ENCODE results near the gene SPRED1.

SPRED1 gene

DNA sequence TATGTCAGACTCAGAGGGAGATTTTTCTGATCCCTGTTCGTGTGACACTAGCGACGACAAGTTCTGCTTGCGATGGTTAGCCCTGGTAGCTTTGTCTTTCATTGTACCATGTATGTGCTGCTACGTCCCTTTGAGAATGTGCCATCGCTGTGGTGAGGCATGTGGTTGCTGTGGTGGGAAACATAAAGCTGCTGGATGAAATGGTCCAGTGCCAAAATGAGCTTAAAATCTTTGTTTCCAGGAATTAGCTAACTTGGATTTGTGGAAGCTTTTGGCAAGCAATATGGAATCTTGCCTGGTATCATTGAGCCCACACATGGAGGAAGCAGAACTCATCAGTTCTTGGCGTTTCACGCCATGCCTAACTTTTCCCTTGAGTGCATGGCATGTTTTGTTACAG, 98.8 kb downstream of the SPRED1 start:
- no peaks in the 10 kb centered on the region for H3K4me1 ChIP-seq (ENCODE audit: control insufficient read depth, insufficient read depth, low read length)
- H3K27me3 ChIP-seq (ENCODE audit: control insufficient read depth in 1 of 2, insufficient read depth in 2 of 2, low read length in 2 of 2), result no peaks in the 10 kb centered on the region
- H3K9me3 ChIP-seq (ENCODE audit: control insufficient read depth in 2 of 2, low read length in 2 of 2), result no peaks in the 10 kb centered on the region
- H3K4me3 ChIP-seq (ENCODE audit: low read length in 2 of 2), result no peak overlapping the region
- H3K27ac ChIP-seq (ENCODE audit: low read length), result no peak overlapping the region
- peaks cover 0 to 7% of the 10 kb centered on the region in 2 donors for H3K36me3 ChIP-seq (ENCODE audit: control insufficient read depth in 2 of 2, insufficient read depth in 2 of 2, low read length in 2 of 2)
- H3K9ac ChIP-seq (ENCODE audit: low read length in 2 of 2), result no peak overlapping the region

DNA sequence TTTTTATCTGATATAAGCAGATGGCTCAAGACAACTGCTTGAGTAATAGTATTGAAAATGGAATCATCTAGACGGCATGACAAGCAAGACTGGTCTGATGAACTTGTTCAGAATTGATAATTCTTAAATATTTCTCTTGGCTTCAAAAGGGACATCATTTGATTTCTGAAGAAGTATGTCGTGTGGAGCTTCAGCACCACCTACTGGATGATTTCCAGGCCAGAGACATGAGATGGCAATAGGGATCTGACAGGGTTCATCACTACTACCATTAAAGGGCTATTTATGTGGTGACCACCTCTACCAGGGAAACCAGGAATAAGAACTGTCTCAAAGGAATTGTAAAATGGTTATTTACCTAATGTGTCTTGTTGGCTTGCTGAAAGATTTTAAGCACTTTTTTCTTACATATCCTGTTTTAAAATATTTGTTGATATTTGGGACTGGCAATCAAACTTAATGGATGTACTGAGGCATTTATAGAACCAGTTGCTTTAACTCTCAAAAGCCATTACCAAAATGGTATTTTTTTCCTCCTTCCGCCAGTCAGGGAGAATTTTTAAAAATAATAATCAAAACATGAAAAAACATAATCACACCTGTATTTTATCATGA, 101.8 kb downstream of the SPRED1 start:
- Histone ChIP-seq H3K36me3 (ENCODE audit: control insufficient read depth in 2 of 2, insufficient read depth in 2 of 2, low read length in 2 of 2) (peaks cover 0 to 7% of the 10 kb centered on the region in 2 donors), H3K27ac (ENCODE audit: low read length) (no peak overlapping the region)

DNA sequence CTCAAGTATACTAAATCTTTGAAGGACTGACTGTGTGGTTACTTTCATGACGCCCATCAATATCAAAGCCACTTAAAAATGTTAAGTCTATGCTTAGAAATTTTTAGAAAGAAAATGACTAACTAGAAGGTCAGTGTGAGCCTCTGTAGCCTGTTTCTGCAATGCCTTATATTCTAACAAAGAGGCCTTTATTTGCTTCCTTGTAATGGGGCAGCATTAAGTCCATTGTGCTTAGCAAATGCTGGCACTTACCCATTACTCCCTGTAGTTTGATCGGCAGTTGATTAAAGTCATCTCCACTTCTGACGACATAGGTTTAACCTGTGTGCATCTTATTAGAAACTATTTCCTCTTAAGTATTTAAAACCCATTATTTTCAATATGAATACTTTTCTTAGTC, 109.7 kb downstream of the SPRED1 start:
- H3K9me3 ChIP-seq (ENCODE audit: control insufficient read depth in 2 of 2, low read length in 2 of 2), result no peaks in the 10 kb centered on the region
- H3K36me3 ChIP-seq (ENCODE audit: control insufficient read depth in 2 of 2, insufficient read depth in 2 of 2, low read length in 2 of 2), result no peaks in the 10 kb centered on the region
- peaks cover 0 to 4% of the 10 kb centered on the region in 2 donors for H3K27me3 ChIP-seq (ENCODE audit: control insufficient read depth in 1 of 2, insufficient read depth in 2 of 2, low read length in 2 of 2)
- H3K27ac ChIP-seq (ENCODE audit: low read length), result no peak overlapping the region
- no peak overlapping the region for H3K4me3 ChIP-seq (ENCODE audit: low read length in 2 of 2)
- H3K4me1 ChIP-seq (ENCODE audit: control insufficient read depth, insufficient read depth, low read length), result no peaks in the 10 kb centered on the region
- no peak overlapping the region for H3K9ac ChIP-seq (ENCODE audit: low read length in 2 of 2)

More for the DNA sequence above, 101.8 kb downstream of the SPRED1 start:
- Histone ChIP-seq H3K9me3 (ENCODE audit: control insufficient read depth in 2 of 2, low read length in 2 of 2) (no peaks in the 10 kb centered on the region), H3K27me3 (ENCODE audit: control insufficient read depth in 1 of 2, insufficient read depth in 2 of 2, low read length in 2 of 2) (no peaks in the 10 kb centered on the region), H3K4me1 (ENCODE audit: control insufficient read depth, insufficient read depth, low read length) (no peaks in the 10 kb centered on the region), H3K4me3 (ENCODE audit: low read length in 2 of 2) (no peak overlapping the region), H3K9ac (ENCODE audit: low read length in 2 of 2) (no peak overlapping the region)

DNA sequence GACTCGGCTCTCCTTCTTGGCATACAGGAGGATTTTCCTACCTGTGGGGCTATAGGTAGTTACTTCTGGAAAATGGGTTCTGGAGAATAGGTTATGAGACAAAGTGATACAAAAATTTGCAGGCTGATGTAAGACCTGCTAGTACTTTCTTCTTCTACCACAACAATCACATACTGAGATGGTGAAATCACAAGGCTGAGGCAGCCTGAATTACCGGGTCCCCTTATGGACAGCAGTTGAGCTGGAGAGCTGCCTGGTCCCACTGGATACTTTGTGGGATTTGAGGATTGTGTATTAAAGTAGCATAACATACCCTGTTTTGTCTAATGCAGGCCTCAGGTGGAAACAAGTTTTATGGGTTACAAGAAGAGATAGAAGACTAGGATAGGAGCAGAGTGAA, 114.8 kb downstream of the SPRED1 start:
- Histone ChIP-seq H3K4me3 (ENCODE audit: low read length in 2 of 2) (no peak overlapping the region), H3K9me3 (ENCODE audit: control insufficient read depth in 2 of 2, low read length in 2 of 2) (no peaks in the 10 kb centered on the region), H3K27me3 (ENCODE audit: control insufficient read depth in 1 of 2, insufficient read depth in 2 of 2, low read length in 2 of 2) (peaks cover 0 to 4% of the 10 kb centered on the region in 2 donors), H3K27ac (ENCODE audit: low read length) (no peak overlapping the region), H3K36me3 (ENCODE audit: control insufficient read depth in 2 of 2, insufficient read depth in 2 of 2, low read length in 2 of 2) (no peaks in the 10 kb centered on the region), H3K4me1 (ENCODE audit: control insufficient read depth, insufficient read depth, low read length) (no peaks in the 10 kb centered on the region), H3K9ac (ENCODE audit: low read length in 2 of 2) (no peak overlapping the region)

DNA sequence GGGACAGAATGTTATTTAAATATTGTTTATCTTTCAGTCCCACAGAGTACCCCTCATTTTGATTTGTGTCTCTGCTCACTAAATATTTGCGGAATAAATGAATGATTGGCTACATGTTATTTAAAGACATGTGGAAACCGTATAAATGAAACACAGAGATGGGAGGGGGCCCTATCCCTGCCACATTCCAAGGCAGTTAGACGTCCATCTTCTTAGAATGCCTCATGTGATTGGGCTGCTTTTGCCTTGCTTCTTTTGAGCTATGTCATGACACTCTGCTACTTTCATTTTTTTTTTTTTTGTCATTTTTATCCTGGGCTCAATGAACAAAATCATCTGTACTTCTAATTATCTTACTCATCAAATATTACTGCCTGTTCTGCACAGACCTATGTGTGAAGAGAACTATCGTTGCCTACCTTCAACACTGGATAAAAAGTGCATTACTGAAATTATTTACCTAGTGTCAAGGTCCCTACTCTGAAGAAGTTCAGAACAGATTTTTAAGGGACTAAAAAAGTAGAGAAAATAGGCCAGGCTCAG, 117.4 kb downstream of the SPRED1 start:
- H3K4me3 ChIP-seq (ENCODE audit: low read length in 2 of 2), result no peak overlapping the region
- H3K4me1 ChIP-seq (ENCODE audit: control insufficient read depth, insufficient read depth, low read length), result no peaks in the 10 kb centered on the region
- H3K9ac ChIP-seq (ENCODE audit: low read length in 2 of 2), result no peak overlapping the region
- no peak overlapping the region for H3K27ac ChIP-seq (ENCODE audit: low read length)
- no peaks in the 10 kb centered on the region for H3K36me3 ChIP-seq (ENCODE audit: control insufficient read depth in 2 of 2, insufficient read depth in 2 of 2, low read length in 2 of 2)
- no peaks in the 10 kb centered on the region for H3K9me3 ChIP-seq (ENCODE audit: control insufficient read depth in 2 of 2, low read length in 2 of 2)
- peaks cover 0 to under 1% of the 10 kb centered on the region in 2 donors for H3K27me3 ChIP-seq (ENCODE audit: control insufficient read depth in 1 of 2, insufficient read depth in 2 of 2, low read length in 2 of 2)

DNA sequence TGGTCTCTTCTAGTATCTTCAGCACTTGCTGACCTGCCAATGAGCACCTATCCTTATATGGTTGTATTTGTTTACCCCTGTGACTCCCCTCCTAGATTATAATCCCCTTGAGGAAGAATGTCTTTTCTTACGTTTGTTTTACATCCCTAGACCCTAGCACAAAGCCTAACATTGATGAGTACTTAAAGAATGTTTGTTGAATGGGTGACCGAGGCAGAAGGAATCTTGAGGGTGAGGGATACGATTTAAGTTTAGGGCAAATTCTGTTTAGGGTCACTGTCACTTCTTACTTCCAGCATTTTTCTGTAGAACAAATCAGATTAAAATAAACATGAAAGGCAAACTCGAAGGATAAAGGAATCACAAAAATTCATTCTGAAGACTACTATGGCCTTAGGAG, 120.4 kb downstream of the SPRED1 start:
- Histone ChIP-seq H3K9me3 (ENCODE audit: control insufficient read depth in 2 of 2, low read length in 2 of 2) (no peaks in the 10 kb centered on the region), H3K27ac (ENCODE audit: low read length) (no peak overlapping the region)

DNA sequence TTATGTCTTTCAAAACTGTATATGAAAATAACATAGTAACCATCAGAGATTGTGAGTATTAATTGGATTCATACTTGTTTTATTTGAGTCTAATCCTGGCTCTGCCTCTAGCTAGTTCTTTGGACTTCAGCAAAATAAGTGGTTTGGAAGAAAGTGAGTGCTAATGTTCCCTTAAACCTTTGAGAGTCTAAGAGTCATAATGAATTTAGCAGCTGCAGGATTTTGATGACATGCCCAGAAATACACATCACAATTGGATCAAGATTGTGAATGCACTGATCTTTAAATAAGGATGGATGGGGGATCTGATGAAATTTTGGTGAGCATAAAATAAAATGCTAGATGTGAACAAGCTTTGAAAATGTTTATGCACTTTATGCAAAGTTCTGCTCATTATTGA, 121.4 kb downstream of the SPRED1 start:
- no peaks in the 10 kb centered on the region for H3K27me3 ChIP-seq (ENCODE audit: control insufficient read depth in 1 of 2, insufficient read depth in 2 of 2, low read length in 2 of 2)
- H3K4me3 ChIP-seq (ENCODE audit: low read length in 2 of 2), result no peak overlapping the region
- H3K9me3 ChIP-seq (ENCODE audit: control insufficient read depth in 2 of 2, low read length in 2 of 2), result no peaks in the 10 kb centered on the region
- no peak overlapping the region for H3K27ac ChIP-seq (ENCODE audit: low read length)
- H3K36me3 ChIP-seq (ENCODE audit: control insufficient read depth in 2 of 2, insufficient read depth in 2 of 2, low read length in 2 of 2), result no peaks in the 10 kb centered on the region
- H3K9ac ChIP-seq (ENCODE audit: low read length in 2 of 2), result no peak overlapping the region
- H3K4me1 ChIP-seq (ENCODE audit: control insufficient read depth, insufficient read depth, low read length), result peaks cover 8% of the 10 kb centered on the region

More for the DNA sequence above, 120.4 kb downstream of the SPRED1 start:
- H3K4me3 ChIP-seq (ENCODE audit: low read length in 2 of 2), result no peak overlapping the region
- no peaks in the 10 kb centered on the region for H3K36me3 ChIP-seq (ENCODE audit: control insufficient read depth in 2 of 2, insufficient read depth in 2 of 2, low read length in 2 of 2)
- no peaks in the 10 kb centered on the region for H3K27me3 ChIP-seq (ENCODE audit: control insufficient read depth in 1 of 2, insufficient read depth in 2 of 2, low read length in 2 of 2)
- no peak overlapping the region for H3K9ac ChIP-seq (ENCODE audit: low read length in 2 of 2)
- peaks cover under 1% of the 10 kb centered on the region for H3K4me1 ChIP-seq (ENCODE audit: control insufficient read depth, insufficient read depth, low read length)

DNA sequence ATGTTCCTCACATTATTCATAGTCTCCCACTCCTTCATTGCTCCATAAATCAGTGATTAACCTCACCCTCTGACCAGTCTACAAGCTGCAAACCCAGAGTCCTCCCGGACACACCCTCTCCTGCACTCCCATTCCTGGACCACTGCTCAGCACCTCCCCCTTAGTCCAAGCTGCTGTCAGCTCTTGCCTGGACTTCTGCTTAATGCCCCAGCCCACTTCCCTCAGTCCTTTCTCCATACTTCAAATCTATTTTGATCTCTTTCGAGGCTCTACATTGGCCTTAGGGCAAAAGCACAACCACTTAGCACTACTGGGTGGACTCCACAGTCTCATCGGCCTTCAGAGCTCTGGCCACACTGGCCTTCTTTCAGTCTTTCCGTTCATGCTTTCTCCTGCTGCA, 121.9 kb downstream of the SPRED1 start:
- Histone ChIP-seq H3K4me1 (ENCODE audit: control insufficient read depth, insufficient read depth, low read length) (peaks cover 8% of the 10 kb centered on the region), H3K27me3 (ENCODE audit: control insufficient read depth in 1 of 2, insufficient read depth in 2 of 2, low read length in 2 of 2) (no peaks in the 10 kb centered on the region), H3K27ac (ENCODE audit: low read length) (no peak overlapping the region), H3K9me3 (ENCODE audit: control insufficient read depth in 2 of 2, low read length in 2 of 2) (no peaks in the 10 kb centered on the region), H3K4me3 (ENCODE audit: low read length in 2 of 2) (no peak overlapping the region), H3K36me3 (ENCODE audit: control insufficient read depth in 2 of 2, insufficient read depth in 2 of 2, low read length in 2 of 2) (no peaks in the 10 kb centered on the region), H3K9ac (ENCODE audit: low read length in 2 of 2) (no peak overlapping the region)

DNA sequence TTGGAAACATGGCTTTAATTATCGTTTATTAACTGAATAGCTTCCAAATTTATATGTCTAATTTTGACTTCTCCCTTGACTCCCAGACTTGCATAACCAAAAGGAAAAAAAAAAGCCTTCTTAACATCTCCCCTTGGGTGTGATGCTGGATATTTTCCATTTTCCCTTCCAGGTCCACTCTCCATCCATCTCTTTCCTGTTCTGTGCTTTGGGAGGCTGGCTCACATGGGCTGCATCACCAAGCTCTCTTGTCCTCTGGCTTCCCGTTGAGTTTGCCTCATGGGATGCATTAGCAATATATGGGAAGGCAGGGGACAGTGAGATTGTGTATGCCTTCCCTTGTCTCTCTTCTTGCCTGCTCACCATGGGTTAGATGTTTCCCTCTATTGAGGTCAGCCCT, 123.4 kb downstream of the SPRED1 start:
- no peak overlapping the region for H3K4me3 ChIP-seq (ENCODE audit: low read length in 2 of 2)
- H3K27me3 ChIP-seq (ENCODE audit: control insufficient read depth in 1 of 2, insufficient read depth in 2 of 2, low read length in 2 of 2), result no peaks in the 10 kb centered on the region
- H3K9me3 ChIP-seq (ENCODE audit: control insufficient read depth in 2 of 2, low read length in 2 of 2), result no peaks in the 10 kb centered on the region
- H3K4me1 ChIP-seq (ENCODE audit: control insufficient read depth, insufficient read depth, low read length), result peaks cover 8% of the 10 kb centered on the region
- no peak overlapping the region for H3K9ac ChIP-seq (ENCODE audit: low read length in 2 of 2)
- H3K27ac ChIP-seq (ENCODE audit: low read length), result no peak overlapping the region
- H3K36me3 ChIP-seq (ENCODE audit: control insufficient read depth in 2 of 2, insufficient read depth in 2 of 2, low read length in 2 of 2), result no peaks in the 10 kb centered on the region

DNA sequence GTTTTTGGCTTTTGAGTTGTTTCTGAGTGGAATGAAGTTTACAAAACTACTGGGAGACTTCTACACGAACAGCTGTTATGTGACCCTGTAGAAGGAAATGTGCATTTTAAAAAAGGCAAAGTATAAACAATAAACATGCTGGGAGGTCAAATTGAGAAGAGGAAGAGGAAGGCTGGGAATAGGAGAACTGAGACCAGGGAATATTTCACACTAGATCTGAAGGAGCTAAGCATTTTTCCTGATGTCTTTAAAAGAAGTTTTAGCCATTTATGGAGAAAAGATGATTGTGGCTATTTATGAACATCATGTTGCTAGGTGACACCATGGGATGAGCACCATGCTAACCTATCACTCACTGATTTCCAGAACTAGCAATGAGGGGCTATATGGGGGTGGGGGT, 125.0 kb downstream of the SPRED1 start:
- no peaks in the 10 kb centered on the region for H3K9me3 ChIP-seq (ENCODE audit: control insufficient read depth in 2 of 2, low read length in 2 of 2)
- H3K4me3 ChIP-seq (ENCODE audit: low read length in 2 of 2), result no peak overlapping the region
- no peaks in the 10 kb centered on the region for H3K36me3 ChIP-seq (ENCODE audit: control insufficient read depth in 2 of 2, insufficient read depth in 2 of 2, low read length in 2 of 2)
- H3K27ac ChIP-seq (ENCODE audit: low read length), result no peak overlapping the region
- peaks cover 8% of the 10 kb centered on the region for H3K4me1 ChIP-seq (ENCODE audit: control insufficient read depth, insufficient read depth, low read length)
- H3K27me3 ChIP-seq (ENCODE audit: control insufficient read depth in 1 of 2, insufficient read depth in 2 of 2, low read length in 2 of 2), result no peaks in the 10 kb centered on the region
- no peak overlapping the region for H3K9ac ChIP-seq (ENCODE audit: low read length in 2 of 2)

DNA sequence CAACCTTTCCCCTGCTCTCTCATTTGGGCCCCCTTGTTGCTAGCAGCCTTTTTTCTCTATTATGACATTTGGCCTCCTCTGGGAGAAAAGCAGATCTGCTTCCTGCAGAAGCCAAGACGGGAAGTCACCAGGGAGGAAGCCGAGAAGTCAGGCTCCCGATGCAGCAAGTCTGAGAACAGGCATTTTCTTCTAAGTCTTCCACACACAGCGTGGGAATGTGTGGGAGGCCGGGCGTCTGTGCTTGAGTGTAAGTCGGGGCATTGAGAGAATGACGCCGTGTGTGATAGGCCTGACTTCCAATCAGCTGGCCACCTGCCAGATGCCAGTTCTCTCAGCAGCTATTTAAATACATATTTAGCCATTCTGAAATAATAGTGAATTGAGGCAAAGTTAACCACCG, 125.5 kb downstream of the SPRED1 start:
- H3K9ac ChIP-seq (ENCODE audit: low read length in 2 of 2), result no peak overlapping the region
- H3K9me3 ChIP-seq (ENCODE audit: control insufficient read depth in 2 of 2, low read length in 2 of 2), result no peaks in the 10 kb centered on the region
- H3K4me1 ChIP-seq (ENCODE audit: control insufficient read depth, insufficient read depth, low read length), result peaks cover 8% of the 10 kb centered on the region
- no peak overlapping the region for H3K27ac ChIP-seq (ENCODE audit: low read length)
- no peaks in the 10 kb centered on the region for H3K36me3 ChIP-seq (ENCODE audit: control insufficient read depth in 2 of 2, insufficient read depth in 2 of 2, low read length in 2 of 2)
- peak overlapping the region in 1 of 2 donors; percentile 29 for H3K4me3 ChIP-seq (ENCODE audit: low read length in 2 of 2)
- no peaks in the 10 kb centered on the region for H3K27me3 ChIP-seq (ENCODE audit: control insufficient read depth in 1 of 2, insufficient read depth in 2 of 2, low read length in 2 of 2)

Data from stomach smooth muscle (tissue), 2 donors.